SW 1271 (cell line): ENCODE results near the gene JAM3.
A peak's percentile ranks its signal among the peaks of the same experiment; 100 is the strongest.

ENCODE experiments used
- DNase-seq, 2 experiments: peaks; one replicate each; lab custom pipeline; 2025; lab: John Stamatoyannopoulos, UW

The JAM3 gene

DNA sequence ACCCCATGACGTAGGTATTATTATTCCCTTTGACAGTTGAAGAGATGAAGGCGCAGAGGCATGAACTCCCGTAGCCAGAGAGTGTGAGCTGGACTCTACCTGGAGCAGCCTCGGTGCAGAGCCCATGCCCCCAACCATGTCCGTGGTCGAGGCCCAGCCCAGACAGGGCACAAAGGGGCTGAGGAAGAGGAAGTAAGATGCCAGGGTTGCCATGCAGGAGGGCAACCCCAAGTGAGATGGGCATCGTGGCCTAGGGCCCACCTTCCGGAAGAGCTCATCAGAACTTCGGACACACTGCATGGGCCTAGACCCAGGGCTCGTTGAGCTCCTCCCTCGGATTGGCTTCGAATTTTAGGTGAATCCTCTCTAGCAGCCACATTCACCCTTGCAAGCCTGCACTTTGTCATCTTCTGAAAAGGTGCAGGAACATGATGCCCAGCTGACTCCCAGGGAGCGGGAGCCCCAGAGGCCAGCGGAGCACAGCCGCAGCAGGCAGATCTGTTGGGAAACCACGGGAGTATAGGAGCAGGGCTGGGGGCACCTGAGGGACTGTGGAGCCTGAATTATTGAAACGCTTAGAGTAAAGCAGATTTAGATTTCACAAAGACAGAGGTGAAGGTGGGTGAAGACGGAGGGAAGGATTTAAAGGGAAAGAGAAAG, 29.0 kb upstream of the JAM3 start:
- DNase-seq = no peak

- no peak for DNase-seq
Observed at GRCh38 chr11:134040386-134041302, 28.2 kb upstream of the JAM3 start.

GRCh38 chr11:134041349-134041748, 27.5 kb upstream of the JAM3 start:
- no peak for DNase-seq

GRCh38 chr11:134041791-134042696, 26.8 kb upstream of the JAM3 start:
- DNase-seq = no peak

DNA sequence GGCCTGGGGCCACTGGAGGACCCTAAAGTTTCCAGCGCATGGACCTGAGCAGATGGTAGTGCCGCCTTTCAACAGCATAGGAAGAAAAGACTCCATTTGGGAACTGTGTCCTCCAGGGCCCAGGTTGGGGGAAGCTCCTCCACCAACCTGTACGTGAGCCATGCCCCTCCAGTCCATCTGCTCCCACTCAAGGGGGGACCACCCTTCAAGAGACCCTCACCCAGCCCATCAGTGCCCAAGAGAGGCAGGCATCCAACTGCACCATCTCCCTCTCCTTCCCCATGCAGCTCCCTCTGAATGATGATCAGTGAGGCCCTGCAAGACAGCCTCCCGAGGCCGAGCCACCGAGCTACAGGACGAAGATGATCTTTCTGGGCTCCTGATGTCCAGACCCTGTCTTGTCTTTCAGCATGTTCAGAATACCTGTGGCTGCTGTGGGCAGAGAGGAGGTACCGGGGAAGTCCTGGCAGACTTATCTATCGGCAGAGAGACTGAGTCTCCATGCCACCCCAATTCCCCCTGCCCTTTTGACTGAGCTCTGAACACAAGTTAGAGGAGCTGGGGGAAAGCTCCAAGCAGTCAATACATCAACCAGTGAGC, 25.0 kb upstream of the JAM3 start:
- DNase-seq = no peak

DNA sequence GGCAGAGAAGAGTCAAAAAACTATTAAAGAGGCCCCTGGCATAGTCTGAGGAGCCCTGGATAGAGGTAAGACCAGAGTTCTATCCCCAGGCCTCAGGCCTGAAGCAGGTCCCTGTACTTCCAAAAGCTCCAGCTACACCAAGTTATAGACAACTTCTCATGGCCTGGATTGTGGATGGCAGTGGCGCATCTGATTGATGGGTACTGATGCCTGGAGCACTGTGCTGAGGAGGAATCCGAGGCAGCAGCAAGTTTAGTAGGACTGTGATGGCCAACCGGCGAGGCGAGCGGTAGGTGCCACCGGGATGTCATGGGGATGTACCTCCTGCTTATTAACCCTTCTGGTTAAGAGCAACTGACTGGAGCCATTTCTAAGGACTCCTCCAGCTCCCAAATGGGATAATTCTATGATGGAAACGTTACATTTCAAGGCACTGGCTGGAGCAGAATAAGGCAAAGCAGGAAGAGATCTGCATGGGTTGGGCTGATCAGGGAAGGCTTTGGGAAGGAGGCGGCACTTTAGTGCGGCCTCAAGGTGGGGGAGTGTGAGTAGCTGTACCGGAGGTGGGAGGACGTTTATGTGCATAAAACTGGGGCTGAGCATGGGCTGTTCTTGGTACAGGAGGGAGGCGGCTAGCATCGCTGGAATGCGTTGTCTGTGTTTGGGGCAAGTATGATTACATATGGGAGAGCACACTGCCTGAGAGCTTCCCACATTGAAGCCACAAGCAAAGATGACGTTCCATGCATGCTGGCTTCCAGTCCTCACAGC, 24.2 kb upstream of the JAM3 start:
- DNase-seq = no peak

- no peak for DNase-seq
Observed at GRCh38 chr11:134045799-134046635, 22.9 kb upstream of the JAM3 start.

- no peak for DNase-seq
Observed at GRCh38 chr11:134046681-134047449, 22.0 kb upstream of the JAM3 start.

GRCh38 chr11:134047586-134047999, 21.3 kb upstream of the JAM3 start:
- DNase-seq = no peak

DNA sequence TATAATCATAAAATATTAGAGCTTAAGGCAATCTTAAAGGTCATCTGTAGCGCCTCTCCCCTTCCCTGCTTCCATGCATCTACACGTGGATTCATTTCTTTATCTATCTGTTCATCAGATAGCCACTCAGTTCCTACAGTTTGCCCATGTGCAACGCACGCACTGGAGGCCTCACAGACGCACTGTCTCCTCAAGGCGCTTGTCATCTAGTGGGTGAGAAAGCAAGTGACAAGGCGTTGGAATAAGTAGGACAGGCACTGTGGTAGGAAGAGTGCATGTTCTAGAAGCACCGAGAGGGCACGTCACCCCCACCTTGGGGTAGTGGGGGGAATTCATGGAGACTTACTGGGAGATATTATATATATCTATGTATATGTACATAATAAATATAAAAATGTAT, 20.8 kb upstream of the JAM3 start:
- DNase-seq = no peak

DNA sequence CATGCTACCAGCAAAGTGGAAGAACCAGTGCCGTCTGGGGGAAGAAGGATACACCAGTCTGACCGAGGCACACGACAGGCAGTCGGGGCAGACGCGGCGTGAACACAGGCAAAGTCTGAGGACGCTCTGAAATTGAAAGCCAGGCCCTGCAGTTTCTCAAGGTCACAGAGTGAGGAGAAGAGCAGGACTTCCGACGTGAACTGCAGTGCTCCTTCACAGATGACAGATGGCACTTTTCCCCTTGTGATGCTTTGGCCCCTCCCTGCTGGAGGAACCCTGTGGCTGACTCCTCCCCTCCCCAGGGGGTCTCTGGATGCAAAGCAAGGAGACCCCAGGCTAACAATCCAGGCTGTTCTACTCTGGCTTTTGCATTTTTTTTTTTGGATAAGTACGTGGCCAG, 19.6 kb upstream of the JAM3 start:
- peak in 1 of 2 experiments; percentile 15 for DNase-seq

- DNase-seq = peak; percentile 11 to 33
Observed at GRCh38 chr11:134050541-134051383, 18.1 kb upstream of the JAM3 start.

DNA sequence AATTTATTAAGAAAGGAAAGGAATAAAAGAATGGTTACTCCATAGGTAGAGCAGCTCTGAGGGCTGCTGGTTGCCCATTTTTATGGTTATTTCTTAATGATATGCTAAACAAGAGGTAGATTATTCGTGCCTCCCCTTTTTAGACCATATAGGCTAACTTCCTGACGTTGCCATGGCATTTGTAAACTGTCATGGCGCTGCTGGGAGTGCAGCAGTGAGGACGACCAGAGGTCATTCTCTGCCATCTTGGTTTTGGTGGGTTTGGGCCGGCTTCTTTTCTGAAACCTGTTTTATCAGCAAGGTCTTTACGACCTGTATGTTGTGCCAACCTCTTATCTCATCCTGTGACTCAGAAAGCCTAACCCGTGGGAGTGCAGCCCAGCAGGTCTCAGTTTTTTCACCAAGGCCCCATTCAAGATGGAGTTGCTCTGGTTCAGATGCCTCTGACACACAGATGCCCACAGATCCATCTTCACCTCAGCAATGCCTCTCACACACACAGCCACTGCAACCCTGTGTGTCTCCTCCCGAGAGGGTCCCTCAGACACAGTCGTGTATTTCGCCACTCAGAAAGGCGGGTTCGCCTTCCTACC, 16.4 kb upstream of the JAM3 start:
- no peak for DNase-seq

GRCh38 chr11:134052988-134053945, 15.6 kb upstream of the JAM3 start:
- no peak for DNase-seq

- DNase-seq = no peak
Observed at GRCh38 chr11:134055029-134055428, 13.8 kb upstream of the JAM3 start.

DNA sequence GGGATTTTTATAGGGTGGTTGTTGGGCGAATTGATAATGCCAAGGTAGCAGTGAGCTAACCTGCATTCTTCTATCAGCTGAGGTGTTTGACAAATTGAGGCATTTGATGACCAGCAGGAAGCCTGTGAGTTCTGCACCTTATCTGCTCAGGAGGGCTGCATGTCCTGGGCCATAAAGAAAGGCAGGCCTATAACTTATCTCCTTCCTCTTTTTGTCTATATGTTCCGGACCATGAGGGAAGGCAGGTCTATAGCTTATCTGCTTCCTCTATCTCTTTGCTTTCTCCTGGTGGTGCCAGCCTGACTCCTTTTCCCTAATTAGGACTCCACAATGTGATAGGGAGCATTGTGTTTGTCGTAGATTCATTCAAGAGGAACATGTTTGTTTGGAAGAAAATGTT, 8.6 kb upstream of the JAM3 start:
- DNase-seq = no peak
